Measurements from ENCODE around the gene HYLS1.
"Not testable (repeated sequence)": the region's sequence is repeated elsewhere in the genome, so short reads cannot be mapped to it uniquely, and the experiment has no call there.

HYLS1 gene, protein sequence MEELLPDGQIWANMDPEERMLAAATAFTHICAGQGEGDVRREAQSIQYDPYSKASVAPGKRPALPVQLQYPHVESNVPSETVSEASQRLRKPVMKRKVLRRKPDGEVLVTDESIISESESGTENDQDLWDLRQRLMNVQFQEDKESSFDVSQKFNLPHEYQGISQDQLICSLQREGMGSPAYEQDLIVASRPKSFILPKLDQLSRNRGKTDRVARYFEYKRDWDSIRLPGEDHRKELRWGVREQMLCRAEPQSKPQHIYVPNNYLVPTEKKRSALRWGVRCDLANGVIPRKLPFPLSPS

GRCh38 chr11:125887373-125888324 is at the start of gene HYLS1:
Gene HYLS1, plus strand, starts transcription at chr11:125887668. Its CDS starts 11,701 bp downstream, at chr11:125899369.
- in situ Hi-C loops (cut with MboI; ENCODE audit: low sequenced_read_pairs) = no loop called here

DNA sequence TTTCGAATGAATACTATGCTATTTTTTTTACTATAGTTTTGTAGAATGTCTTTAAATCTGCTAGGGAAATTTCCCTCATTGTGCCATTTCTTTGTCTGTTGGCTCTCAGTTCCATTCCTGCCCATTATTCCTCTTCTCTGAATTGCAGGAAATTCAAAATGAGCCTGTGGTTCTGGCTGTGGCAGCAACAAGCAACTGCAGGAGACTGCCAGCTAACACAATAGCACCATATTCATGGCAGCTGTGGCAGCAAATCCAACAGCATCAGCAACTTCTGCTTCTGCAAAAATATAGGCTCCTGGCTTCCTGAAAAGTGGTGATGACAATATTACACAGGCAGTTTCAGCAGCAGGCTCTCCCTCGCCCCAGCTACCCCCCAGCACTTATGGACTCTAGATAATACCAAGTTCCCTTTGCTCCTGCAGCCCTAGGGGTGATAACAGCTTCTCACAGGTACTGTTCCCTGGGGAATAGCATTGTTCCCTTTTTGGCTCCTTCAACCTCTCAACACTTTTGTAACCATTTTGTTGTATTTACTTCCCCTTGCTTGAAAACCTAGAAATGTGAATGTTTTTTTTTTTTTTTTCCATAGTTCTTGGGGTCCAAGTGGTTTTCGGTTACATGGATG is 45.0 kb upstream of the HYLS1 start:
- in situ Hi-C loops (cut with MboI; ENCODE audit: low sequenced_read_pairs) = no loop called here

DNA sequence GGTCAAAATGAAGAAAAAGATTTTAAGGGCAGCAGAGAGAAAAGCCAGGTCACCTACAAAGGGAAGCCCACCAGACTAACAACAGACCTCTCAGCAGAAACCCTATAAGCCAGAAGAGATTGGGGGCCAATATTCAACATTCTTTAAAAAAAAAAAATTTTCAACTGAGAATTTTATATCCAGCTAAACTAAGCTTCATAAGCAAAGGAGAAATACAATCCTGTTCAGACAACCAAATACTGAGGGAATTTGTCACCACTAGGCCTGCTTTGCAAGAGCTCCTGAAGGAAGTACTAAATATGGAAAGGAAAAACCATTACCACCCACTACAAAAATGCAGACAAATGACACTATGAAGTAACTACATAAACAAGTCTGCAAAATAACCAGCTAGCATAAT is 41.3 kb upstream of the HYLS1 start:
- in situ Hi-C loops (cut with MboI; ENCODE audit: low sequenced_read_pairs) = no loop called here

- in situ Hi-C loops (cut with MboI; ENCODE audit: low sequenced_read_pairs) = not testable (repeated sequence)
Observed at GRCh38 chr11:125857670-125858069, 29.8 kb upstream of the HYLS1 start.

DNA sequence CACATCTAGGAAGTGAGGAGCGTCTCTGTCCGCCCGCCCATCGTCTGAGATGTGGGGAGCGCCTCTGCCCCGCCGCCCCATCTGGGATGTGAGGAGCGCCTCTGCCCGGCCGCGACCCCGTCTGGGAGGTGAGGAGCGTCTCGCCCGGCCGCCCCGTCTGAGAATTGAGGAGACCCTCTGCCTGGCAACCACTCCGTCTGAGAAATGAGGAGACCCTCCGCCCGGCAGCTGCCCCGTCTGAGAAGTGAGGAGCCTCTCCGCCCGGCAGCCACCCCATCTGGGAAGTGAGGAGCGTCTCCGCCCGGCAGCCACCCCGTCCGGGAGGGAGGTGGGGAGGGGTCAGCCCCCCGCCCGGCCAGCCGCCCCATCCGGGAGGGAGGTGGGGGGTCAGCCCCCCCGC is 24.7 kb upstream of the HYLS1 start:
- in situ Hi-C loops (cut with MboI; ENCODE audit: low sequenced_read_pairs) = not testable (repeated sequence)

GRCh38 chr11:125865354-125865753 is 22.1 kb upstream of the HYLS1 start:
- in situ Hi-C loops (cut with MboI; ENCODE audit: low sequenced_read_pairs) = not testable (repeated sequence)

DNA sequence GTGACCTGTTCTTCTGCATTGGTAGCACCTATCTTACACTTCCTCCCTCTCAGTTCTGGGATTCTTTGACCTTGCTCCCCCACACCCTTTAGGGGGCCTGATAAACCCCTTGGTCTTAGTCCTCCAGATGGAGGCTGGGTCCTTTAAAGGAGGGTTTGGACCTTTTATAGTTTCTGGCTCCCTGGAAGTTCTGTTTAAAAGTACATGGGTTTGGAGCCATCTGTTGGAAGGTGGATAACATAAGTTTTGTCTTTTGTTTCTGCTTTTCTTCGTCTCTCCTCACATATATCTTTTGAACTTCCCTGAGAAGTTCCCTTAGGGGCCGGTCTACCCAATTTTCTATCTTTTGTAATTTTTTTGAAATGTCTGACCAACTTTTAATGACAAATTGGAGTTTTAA is 17.9 kb upstream of the HYLS1 start:
- in situ Hi-C loops (cut with MboI; ENCODE audit: low sequenced_read_pairs) = no loop called here

- in situ Hi-C loops (cut with MboI; ENCODE audit: low sequenced_read_pairs) = no loop called here
Observed at GRCh38 chr11:125871391-125872137, 15.9 kb upstream of the HYLS1 start.

DNA sequence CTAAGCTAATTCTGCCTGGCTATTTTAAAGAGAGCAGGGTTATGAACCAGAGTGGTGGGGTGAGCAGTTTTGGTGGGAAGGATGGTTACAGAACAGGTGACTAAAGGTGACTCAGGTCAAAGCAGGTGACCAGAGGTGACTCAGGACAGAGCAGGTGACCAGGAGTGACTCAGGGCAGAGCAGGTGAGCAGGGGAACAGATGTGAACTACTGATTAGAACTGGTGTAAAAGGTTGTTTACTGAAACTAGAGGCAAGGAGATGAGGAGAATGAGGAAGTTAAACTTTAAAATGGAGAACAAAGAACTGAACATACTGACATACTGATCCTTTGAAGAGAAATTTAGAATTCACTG is 15.4 kb upstream of the HYLS1 start:
- in situ Hi-C loops (cut with MboI; ENCODE audit: low sequenced_read_pairs) = no loop called here

- in situ Hi-C loops (cut with MboI; ENCODE audit: low sequenced_read_pairs) = no loop called here
Observed at GRCh38 chr11:125873881-125874555, 13.4 kb upstream of the HYLS1 start.

DNA sequence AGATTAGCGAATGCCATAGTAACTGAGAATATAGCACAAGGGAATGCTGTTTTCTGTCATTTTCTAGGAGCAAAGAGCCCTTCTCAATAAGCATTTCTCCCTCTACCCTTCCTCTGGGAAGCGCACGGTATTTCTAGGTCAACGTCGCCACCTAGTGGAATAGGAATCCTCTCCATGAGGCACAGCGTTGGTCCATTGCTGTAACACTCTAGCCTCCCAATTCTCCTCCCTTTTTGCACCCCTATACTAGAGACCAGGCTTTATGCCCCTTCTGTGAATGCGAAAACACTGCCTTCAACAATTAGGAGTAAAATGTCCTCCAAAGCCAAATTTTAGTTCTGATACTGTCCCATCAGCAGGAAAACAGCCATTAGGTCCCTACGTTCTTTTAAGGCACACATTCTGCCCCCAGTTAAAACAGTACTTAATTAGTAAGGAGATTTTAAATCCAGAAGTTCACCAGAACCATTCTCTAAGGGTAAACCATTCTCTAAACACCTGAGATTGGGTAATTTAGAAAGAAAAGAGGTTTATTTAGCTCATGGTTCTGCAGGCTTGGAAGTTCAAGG is 12.8 kb upstream of the HYLS1 start:
- in situ Hi-C loops (cut with MboI; ENCODE audit: low sequenced_read_pairs) = no loop called here

- in situ Hi-C loops (cut with MboI; ENCODE audit: low sequenced_read_pairs) = no loop called here
Observed at GRCh38 chr11:125881291-125881690, 6.2 kb upstream of the HYLS1 start.

DNA sequence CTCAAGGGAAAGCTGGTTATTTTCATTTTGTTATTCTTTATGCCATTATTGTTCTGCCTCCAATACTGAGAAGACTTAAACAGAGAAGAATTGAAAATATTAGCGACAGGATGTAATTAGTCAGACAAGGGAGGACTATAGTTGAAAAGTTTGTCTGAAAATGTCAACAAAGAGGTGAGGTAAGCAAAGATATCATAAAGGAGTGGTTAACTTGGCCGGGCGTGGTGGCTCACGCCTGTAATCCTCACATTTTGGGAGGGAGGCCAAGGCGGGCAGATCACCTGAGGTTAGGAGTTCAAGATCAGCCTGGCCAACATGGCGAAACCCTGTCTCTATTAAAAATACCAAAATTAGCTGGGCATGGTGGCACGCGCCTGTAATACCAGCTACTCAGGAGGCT is 4.1 kb upstream of the HYLS1 start:
- in situ Hi-C loops (cut with MboI; ENCODE audit: low sequenced_read_pairs) = no loop called here

GRCh38 chr11:125886997-125887372 is 483 bp upstream of the HYLS1 start:
- in situ Hi-C loops (cut with MboI; ENCODE audit: low sequenced_read_pairs) = no loop called here

GRCh38 chr11:125890447-125891100 is 3.1 kb downstream of the HYLS1 start:
- in situ Hi-C loops (cut with MboI; ENCODE audit: low sequenced_read_pairs) = no loop called here

DNA sequence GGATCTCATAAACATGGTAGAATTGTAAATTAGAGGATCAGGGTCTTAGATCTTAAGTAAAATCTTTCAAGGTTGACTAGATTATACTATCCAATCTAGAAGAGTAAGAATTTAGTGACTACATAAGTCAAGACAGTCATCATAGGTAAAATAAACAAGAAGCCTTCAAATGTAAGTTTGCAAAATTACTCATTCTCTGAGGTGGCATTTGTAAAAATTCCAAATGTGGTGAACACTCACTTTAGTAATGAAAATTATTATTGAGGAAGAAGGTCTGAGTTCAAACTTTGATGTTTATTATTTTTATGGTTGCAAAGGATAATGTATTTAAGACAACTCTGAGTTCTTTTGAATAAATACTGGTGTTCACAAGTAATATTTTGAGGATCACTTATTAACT is 4.6 kb downstream of the HYLS1 start:
- in situ Hi-C loops (cut with MboI; ENCODE audit: low sequenced_read_pairs) = no loop called here

- in situ Hi-C loops (cut with MboI; ENCODE audit: low sequenced_read_pairs) = no loop called here
Observed at GRCh38 chr11:125892994-125893393, 5.5 kb downstream of the HYLS1 start.

- in situ Hi-C loops (cut with MboI; ENCODE audit: low sequenced_read_pairs) = no loop called here
Observed at GRCh38 chr11:125901872-125902271, 14.4 kb downstream of the HYLS1 start.

DNA sequence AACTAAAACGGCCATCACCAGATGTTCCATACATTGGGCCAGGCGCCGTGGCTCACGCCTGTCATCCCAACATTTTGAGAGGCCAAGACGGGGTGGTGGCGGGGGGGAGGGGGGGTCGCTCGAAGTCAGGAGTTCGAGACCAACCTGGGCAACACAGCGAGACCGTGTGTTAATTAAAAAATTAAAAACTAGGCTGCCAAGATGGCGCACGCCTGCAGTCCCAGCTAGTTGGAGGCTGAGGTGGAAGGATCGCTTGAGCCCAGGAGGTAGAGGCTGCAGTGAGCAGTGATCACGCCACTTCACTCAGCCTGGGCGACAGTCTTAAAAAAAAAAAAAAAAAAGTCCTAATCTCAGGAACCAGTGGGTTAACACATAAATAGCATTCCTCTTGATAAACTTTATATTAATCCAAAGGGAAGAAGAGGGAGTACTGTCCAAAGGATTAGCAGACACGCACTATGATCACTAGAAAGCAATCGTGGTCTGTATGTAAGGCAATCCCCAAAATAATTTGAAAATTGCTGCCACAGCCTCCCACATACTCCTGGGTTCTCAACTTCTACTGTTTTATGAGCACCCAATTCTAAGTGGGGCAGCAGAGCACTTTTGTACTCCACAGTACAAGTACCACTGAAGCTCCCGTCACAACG is 14.9 kb downstream of the HYLS1 start:
- in situ Hi-C loops (cut with MboI; ENCODE audit: low sequenced_read_pairs) = no loop called here

All from HL-60/S4 (cell line).